Panc1 (cell line): Measurements from ENCODE around the gene ABHD15. TPM values are rescaled to one million over a fixed set of nuclear protein-coding genes. Genes with fewer than 3 reads are reported as not detected.

Experiments used
- ATAC-seq: fragments of 200-7000 bp; cut with Tn5 transposase; 2 replicates; pipeline ENCODE4 v1.9.1; 2020; ENCODE audit warnings: mild to moderate bottlenecking, moderate library complexity
- BruUV-seq: library from RNA; stranded (reverse); fragments of 400-500 nt; replicated peaks from 2 replicates; lab custom pipeline; 2021; lab: Mats Ljungman, UMichigan
- CTCF ChIA-PET: fragments of 300-600 bp; sonication (Branson Sonifier 250); formaldehyde crosslinking; loops from one replicate; lab custom pipeline; 2022; ENCODE audit warnings: antibody characterized with exemption; lab: Charles Lee
- POLR2A ChIA-PET: fragments of 300-600 bp; sonication (Branson Sonifier 250); formaldehyde crosslinking; loops from one replicate; lab custom pipeline; 2022; ENCODE audit warnings: antibody characterized with exemption; lab: Charles Lee
- DNase-seq: peaks from one replicate; pipeline ENCODE4 v3.0.0-alpha.2; 2010; ENCODE audit warnings: low read depth, low spot score
- H3K27ac ChIP-seq: 2 replicates; pipeline ENCODE4 v1.5.1; 2011; ENCODE audit warnings: mild to moderate bottlenecking, low read length, inconsistent platforms
- H3K27me3 ChIP-seq: fragments of 200-500 bp; sonication (Bioruptor generic); 2 replicates; pipeline ENCODE4 v1.6.0; 2014; ENCODE audit warnings: low read length, inconsistent platforms; ENCODE audit not compliant: control insufficient read depth, insufficient read depth
- H3K36me3 ChIP-seq: fragments of 200-500 bp; sonication (Bioruptor generic); 2 replicates; pipeline ENCODE4 v1.5.1; 2014; ENCODE audit warnings: inconsistent platforms, mild to moderate bottlenecking, low read length, moderate library complexity; ENCODE audit not compliant: control insufficient read depth, insufficient read depth
- H3K4me1 ChIP-seq: 2 replicates; pipeline ENCODE4 v1.5.1; 2011; ENCODE audit warnings: inconsistent platforms, mild to moderate bottlenecking, low read length, moderate library complexity; ENCODE audit not compliant: control insufficient read depth, insufficient read depth
- H3K4me3 ChIP-seq, 2 experiments: 2 replicates each; pipeline ENCODE4 v1.5.1; 2011 to 2012; ENCODE audit warnings: low read depth in 2 of 2, low read length in 2 of 2, mild to moderate bottlenecking in 2 of 2, inconsistent platforms in 1 of 2, moderate library complexity in 1 of 2
- H3K9me3 ChIP-seq: fragments of 200-500 bp; sonication (Bioruptor generic); 2 replicates; pipeline ENCODE4 v1.5.1; 2014; ENCODE audit warnings: low read depth, mild to moderate bottlenecking, inconsistent platforms, low read length, moderate library complexity; ENCODE audit not compliant: control insufficient read depth, insufficient read depth
- CTCF ChIP-seq: fragments of 450-650 bp; IDR thresholded peaks from 2 replicates; pipeline ENCODE4 v1.5.1; 2017; ENCODE audit warnings: mild to moderate bottlenecking
- POLR2AphosphoS5 ChIP-seq: IDR thresholded peaks from 2 replicates; pipeline ENCODE4 v1.6.1; 2012; ENCODE audit warnings: mild to moderate bottlenecking, low read depth, low read length, moderate library complexity
- REST ChIP-seq, 2 experiments: IDR thresholded peaks; 2 replicates each; pipeline ENCODE4 v1.6.1; 2011 to 2012; ENCODE audit warnings: low read depth in 2 of 2, control low read depth in 1 of 2, low read length in 1 of 2, mild to moderate bottlenecking in 1 of 2, moderate library complexity in 1 of 2; ENCODE audit not compliant: insufficient read depth in 1 of 2
- SIN3A ChIP-seq: IDR thresholded peaks from 2 replicates; pipeline ENCODE4 v1.6.1; 2012; ENCODE audit warnings: low read depth, mild to moderate bottlenecking, low read length, moderate library complexity, borderline replicate concordance; ENCODE audit not compliant: insufficient read depth
- TCF7L2 ChIP-seq: IDR thresholded peaks from 2 replicates; pipeline ENCODE4 v1.6.1; 2011; ENCODE audit warnings: mild to moderate bottlenecking, low read depth, low read length, inconsistent platforms
- in situ Hi-C: cut with HindIII; loops from 2 replicates; pipeline ENCODE4 v1.10.0; 2016; ENCODE audit warnings: low sequenced_read_pairs, low pct_unique_long_range_greater_than_20kb
- intact Hi-C: fragments of 100-400 bp; cut with micrococcal nuclease; formaldehyde crosslinking; loops from one replicate; pipeline ENCODE4 v1.10.0; 2022; ENCODE audit not compliant: unreplicated experiment
- total RNA-seq: library from RNA; stranded (reverse); gene quantifications from one replicate; pipeline ENCODE4 v1.2.1, GENCODE V29; 2021; ENCODE audit not compliant: unreplicated experiment

Gene ABHD15
- total RNA-seq, 1 experiment from 2014 or later = 33.7 TPM

GRCh38 chr17:29549177-29549923, 17.5 kb downstream of the ABHD15 start:
- in situ Hi-C loops (no loop called here), intact Hi-C loops (no loop called here)
- Histone ChIP-seq H3K9me3 (no peaks in the 10 kb centered on the region), H3K27me3 (no peaks in the 10 kb centered on the region), H3K4me3 (no peak overlapping the region), H3K36me3 (peaks cover 11% of the 10 kb centered on the region; the same call in 1 of the 2 replicates), H3K4me1 (no peaks in the 10 kb centered on the region; the same call in 1 of the 2 replicates), H3K27ac (no peak overlapping the region)
- ATAC-seq (no peak), DNase-seq (no peak)
- ChIA-PET CTCF (no interaction called here), POLR2A (no interaction called here)
- TF ChIP-seq REST (IDR thresholded peaks at IDR 0.05; ENCODE audit: insufficient read depth in 1 of 2, low read depth in 2 of 2, low read length in 1 of 2) (no peak), SIN3A (no peak), TCF7L2 (no peak), POLR2AphosphoS5 (no peak), CTCF (no peak)
- TSS peak; percentile 5 for BruUV-seq

- no TSS peak for BruUV-seq
- POLR2A ChIA-PET = no interaction called here
Observed at GRCh38 chr17:29546830-29547229, 20.0 kb downstream of the ABHD15 start.

More at GRCh38 chr17:29546830-29547229, 20.0 kb downstream of the ABHD15 start:
- CTCF ChIA-PET = no interaction called here
- intact Hi-C loops (no loop called here), in situ Hi-C loops (no loop called here)
- H3K27me3 ChIP-seq = no peaks in the 10 kb centered on the region
- H3K27ac ChIP-seq = no peak overlapping the region
- H3K36me3 ChIP-seq = peaks cover 25% of the 10 kb centered on the region; the same call in 1 of the 2 replicates
- H3K4me1 ChIP-seq = no peaks in the 10 kb centered on the region; the same call in 1 of the 2 replicates
- H3K4me3 ChIP-seq = no peak overlapping the region
- no peak for ATAC-seq
- DNase-seq = no peak
- TF ChIP-seq REST (IDR thresholded peaks at IDR 0.05; ENCODE audit: insufficient read depth in 1 of 2, low read depth in 2 of 2, low read length in 1 of 2) = no peak
- TF ChIP-seq POLR2AphosphoS5 = no peak
- no peak for TF ChIP-seq SIN3A
- TF ChIP-seq CTCF = no peak
- no peak for TF ChIP-seq TCF7L2
- H3K9me3 ChIP-seq = no peaks in the 10 kb centered on the region
